Activated naive CD8-positive, alpha-beta T cell treated with anti-CD3 and anti-CD28 coated beads, Interleukin-2, amount 50 U/mL, for 24 hours (primary cell): ENCODE results near the gene ARHGAP9.
"Not testable (repeated sequence)": the region's sequence is repeated elsewhere in the genome, so short reads cannot be mapped to it uniquely, and the experiment has no call there.

ENCODE experiments used
- ATAC-seq: fragments of 150-1000 bp; cut with Tn5 transposase; one replicate; pipeline ENCODE4 v1.10.0; 2021
- DNase-seq: peaks from one replicate; pipeline ENCODE4 v3.0.0; 2021
- H3K27ac Mint-ChIP-seq: one replicate; pipeline ENCODE4 v1.8.0; 2021; ENCODE audit warnings: mild to moderate bottlenecking, mixed read lengths
- H3K27me3 Mint-ChIP-seq: one replicate; pipeline ENCODE4 v1.8.0; 2021; ENCODE audit warnings: mixed read lengths
- H3K36me3 Mint-ChIP-seq: one replicate; pipeline ENCODE4 v1.8.0; 2021; ENCODE audit warnings: low read depth, mixed read lengths
- H3K4me1 Mint-ChIP-seq: one replicate; pipeline ENCODE4 v1.8.0; 2021; ENCODE audit warnings: mixed read lengths
- H3K4me3 Mint-ChIP-seq: one replicate; pipeline ENCODE4 v1.8.0; 2021; ENCODE audit warnings: mild to moderate bottlenecking, moderate library complexity, mixed read lengths
- H3K9me3 Mint-ChIP-seq: one replicate; pipeline ENCODE4 v1.8.0; 2021; ENCODE audit warnings: mixed read lengths

Gene ARHGAP9

DNA sequence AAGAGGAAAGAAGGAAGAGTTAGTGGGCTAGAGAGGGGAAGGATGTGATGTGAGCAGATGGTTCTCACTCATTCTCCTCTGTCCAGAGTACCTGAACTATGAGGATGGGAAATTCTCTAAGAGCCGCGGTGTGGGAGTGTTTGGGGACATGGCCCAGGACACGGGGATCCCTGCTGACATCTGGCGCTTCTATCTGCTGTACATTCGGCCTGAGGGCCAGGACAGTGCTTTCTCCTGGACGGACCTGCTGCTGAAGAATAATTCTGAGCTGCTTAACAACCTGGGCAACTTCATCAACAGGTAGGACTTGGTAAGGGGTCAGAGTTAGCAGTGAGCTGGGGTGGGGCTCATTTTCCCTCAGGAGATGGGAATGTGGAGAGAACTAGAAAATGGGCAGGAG lies 33.0 kb upstream of the ARHGAP9 start:
- Mint-ChIP-seq H3K36me3 (peaks cover 70% of the 10 kb centered on the region), H3K9me3 (no peaks in the 10 kb centered on the region), H3K27ac (peak overlapping the region; percentile 70), H3K4me3 (no peak overlapping the region), H3K4me1 (peaks cover 7% of the 10 kb centered on the region), H3K27me3 (no peaks in the 10 kb centered on the region)
- DNase-seq (no peak), ATAC-seq (no peak)

DNA sequence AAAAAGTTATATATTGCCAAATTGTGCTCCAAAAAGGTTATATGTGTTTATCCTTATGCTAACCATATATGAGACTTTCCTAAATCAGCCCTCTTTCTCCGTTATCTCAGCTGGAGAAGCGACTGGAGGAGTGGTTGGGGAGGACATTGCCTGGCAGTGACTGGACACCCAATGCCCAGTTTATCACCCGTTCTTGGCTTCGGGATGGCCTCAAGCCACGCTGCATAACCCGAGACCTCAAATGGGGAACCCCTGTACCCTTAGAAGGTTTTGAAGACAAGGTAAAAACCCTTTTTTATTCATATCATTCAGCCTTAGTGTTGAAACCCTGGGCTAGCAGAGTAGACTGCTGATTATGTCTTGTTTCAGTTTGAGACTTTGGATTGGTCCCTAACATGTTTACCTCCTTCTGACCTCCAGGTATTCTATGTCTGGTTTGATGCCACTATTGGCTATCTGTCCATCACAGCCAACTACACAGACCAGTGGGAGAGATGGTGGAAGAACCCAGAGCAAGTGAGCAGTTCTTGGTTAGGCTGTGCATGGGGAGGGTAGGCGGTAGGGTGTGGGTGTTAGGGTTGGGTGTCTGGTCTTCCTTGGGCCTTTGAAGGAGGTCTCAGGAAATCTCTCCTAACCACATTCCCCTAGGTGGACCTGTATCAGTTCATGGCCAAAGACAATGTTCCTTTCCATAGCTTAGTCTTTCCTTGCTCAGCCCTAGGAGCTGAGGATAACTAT lies 32.1 kb upstream of the ARHGAP9 start:
- ATAC-seq (no peak), DNase-seq (no peak)
- no peaks in the 10 kb centered on the region for H3K27me3 Mint-ChIP-seq
- peak overlapping the region; percentile 70 for H3K27ac Mint-ChIP-seq
- no peaks in the 10 kb centered on the region for H3K9me3 Mint-ChIP-seq
- H3K4me1 Mint-ChIP-seq, result peaks cover 2% of the 10 kb centered on the region
- H3K4me3 Mint-ChIP-seq, result no peak overlapping the region
- peaks cover 61% of the 10 kb centered on the region for H3K36me3 Mint-ChIP-seq

DNA sequence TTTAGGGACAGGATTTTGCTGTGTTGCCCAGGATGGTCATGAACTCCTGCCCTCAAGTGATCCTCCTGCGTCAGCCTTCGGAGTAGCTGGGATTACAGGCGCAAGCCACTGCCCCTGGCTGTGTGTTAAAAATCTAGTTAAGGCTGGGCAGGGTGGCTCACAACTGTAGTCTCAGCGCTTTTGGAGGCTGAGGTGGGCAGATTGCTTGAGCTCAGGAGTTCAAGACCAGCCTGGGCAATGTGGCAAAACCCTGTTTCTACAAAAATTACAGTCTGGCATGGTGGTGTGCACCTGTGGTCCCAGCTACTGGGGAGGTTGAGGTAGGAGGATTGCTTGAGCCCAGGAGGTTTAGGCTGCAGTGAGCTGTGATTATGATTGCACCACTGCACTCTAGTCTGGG lies 31.5 kb upstream of the ARHGAP9 start:
- no peaks in the 10 kb centered on the region for H3K9me3 Mint-ChIP-seq
- ATAC-seq (no peak), DNase-seq (no peak)
- H3K27me3 Mint-ChIP-seq, result no peaks in the 10 kb centered on the region
- peaks cover 2% of the 10 kb centered on the region for H3K4me1 Mint-ChIP-seq
- H3K4me3 Mint-ChIP-seq, result no peak overlapping the region
- H3K36me3 Mint-ChIP-seq, result peaks cover 61% of the 10 kb centered on the region
- H3K27ac Mint-ChIP-seq, result no peak overlapping the region

DNA sequence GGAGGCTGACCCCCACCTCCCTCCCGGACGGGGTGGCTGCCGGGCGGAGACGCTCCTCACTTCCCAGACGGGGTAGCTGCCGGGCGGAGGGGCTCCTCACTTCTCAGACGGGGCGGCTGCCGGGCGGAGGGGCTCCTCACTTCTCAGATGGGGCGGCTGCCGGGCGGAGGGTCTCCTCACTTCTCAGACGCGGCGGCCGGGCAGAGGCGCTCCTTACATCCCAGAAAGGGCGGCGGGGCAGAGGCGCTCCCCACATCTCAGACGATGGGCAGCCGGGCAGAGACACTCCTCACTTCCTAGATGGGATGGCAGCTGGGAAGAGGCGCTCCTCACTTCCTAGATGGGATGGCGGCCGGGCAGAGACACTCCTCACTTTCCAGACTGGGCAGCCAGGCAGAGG lies 28.1 kb upstream of the ARHGAP9 start:
- H3K27me3 Mint-ChIP-seq, DNase-seq, H3K27ac Mint-ChIP-seq, H3K9me3 Mint-ChIP-seq, ATAC-seq, H3K4me1 Mint-ChIP-seq, H3K4me3 Mint-ChIP-seq: not testable (repeated sequence)
- peaks cover 59% of the 10 kb centered on the region for H3K36me3 Mint-ChIP-seq

DNA sequence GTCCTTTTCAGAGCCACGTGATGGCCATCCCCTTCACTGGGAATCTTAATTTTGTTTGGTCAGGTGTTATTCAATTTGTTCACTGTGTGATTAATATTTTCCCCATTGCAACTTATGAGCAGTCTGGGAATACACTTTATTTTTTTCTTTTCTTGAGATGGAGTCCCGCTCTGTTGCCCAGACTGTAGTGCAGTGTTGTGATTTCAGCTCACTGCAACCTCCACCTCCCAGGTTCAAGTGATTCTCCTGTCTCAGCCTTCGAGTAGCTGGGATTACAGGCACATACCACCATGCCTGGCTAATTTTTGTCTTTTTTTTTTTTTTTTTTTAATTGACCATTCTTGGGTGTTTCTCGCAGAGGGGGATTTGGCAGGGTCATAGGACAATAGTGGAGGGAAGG lies 26.9 kb upstream of the ARHGAP9 start:
- H3K4me3 Mint-ChIP-seq, H3K9me3 Mint-ChIP-seq, H3K4me1 Mint-ChIP-seq, DNase-seq, H3K27ac Mint-ChIP-seq, ATAC-seq, H3K27me3 Mint-ChIP-seq: not testable (repeated sequence)
- peaks cover 54% of the 10 kb centered on the region for H3K36me3 Mint-ChIP-seq

DNA sequence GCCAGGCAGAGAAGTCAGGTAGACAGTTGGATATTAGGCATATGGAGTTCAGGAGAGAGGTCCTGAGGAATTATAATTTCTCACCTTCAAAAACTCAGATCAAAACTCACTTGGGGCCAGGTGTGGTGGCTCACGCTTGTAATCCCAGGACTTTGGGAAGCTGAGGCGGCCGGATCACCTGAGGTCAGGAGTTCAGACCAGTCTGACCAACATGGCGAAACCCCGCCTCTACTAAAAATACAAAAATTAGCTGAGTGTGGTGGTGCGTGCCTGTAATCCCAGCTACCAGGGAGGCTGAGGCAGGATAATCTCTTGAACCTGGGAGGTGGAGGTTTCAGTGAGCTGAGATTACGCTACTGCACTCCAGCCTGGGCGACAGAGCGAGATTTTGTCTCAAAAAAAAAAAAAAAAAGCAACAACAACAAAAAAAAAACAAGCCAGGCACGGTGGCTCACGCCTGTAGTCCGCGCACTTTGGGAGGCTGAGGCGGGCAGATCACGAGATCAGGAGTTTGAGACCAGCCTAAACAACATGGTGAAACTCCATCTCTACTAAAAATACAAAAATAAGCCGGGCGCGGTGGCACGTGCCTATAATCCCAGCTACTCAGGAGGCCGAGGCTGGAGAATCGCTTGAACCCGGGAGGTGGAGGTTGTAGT lies 22.8 kb upstream of the ARHGAP9 start:
- DNase-seq, ATAC-seq, H3K4me3 Mint-ChIP-seq, H3K27ac Mint-ChIP-seq, H3K4me1 Mint-ChIP-seq, H3K9me3 Mint-ChIP-seq, H3K27me3 Mint-ChIP-seq: not testable (repeated sequence)
- H3K36me3 Mint-ChIP-seq, result peaks cover 76% of the 10 kb centered on the region

DNA sequence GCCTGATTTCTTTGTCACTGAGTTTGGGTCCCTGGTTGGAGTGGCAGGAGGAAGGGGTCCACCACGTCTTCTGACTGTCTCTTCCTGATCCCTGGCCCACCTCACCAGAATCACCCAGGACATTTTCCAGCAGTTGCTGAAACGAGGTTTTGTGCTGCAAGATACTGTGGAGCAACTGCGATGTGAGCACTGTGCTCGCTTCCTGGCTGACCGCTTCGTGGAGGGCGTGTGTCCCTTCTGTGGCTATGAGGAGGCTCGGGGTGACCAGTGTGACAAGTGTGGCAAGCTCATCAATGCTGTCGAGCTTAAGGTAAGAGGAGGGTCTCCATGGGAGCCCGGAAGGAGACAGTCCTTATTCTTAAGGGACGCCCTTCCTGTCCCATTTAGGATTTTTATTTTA lies 20.5 kb upstream of the ARHGAP9 start:
- Mint-ChIP-seq H3K36me3 (peaks cover 74% of the 10 kb centered on the region), H3K27ac (no peak overlapping the region), H3K4me3 (no peak overlapping the region), H3K4me1 (peaks cover 4% of the 10 kb centered on the region), H3K9me3 (no peaks in the 10 kb centered on the region), H3K27me3 (no peaks in the 10 kb centered on the region)
- ATAC-seq (no peak), DNase-seq (no peak)

DNA sequence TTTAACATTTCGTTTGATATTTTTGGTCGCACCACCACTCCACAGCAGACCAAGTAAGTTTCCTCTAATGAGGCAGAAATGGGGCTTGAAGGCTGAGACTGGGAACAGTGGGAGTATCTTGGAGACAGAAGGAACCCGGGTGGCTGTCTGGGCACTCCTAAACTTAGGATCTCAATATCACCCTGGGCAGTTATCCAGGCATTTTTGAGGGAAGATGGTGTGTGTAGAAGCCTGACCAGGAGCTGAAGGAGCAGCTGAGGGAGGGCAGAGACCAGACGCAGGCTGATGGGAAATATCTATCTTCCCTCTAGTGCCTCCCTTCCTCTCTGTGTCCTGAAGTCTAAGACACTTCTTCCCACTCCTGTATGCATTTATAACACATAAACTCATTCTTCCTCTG lies 18.9 kb upstream of the ARHGAP9 start:
- H3K27me3 Mint-ChIP-seq, result no peaks in the 10 kb centered on the region
- peaks cover 63% of the 10 kb centered on the region for H3K36me3 Mint-ChIP-seq
- ATAC-seq (no peak), DNase-seq (no peak)
- H3K9me3 Mint-ChIP-seq, result no peaks in the 10 kb centered on the region
- H3K4me3 Mint-ChIP-seq, result no peak overlapping the region
- H3K27ac Mint-ChIP-seq, result peak overlapping the region; percentile 30
- peaks cover 3% of the 10 kb centered on the region for H3K4me1 Mint-ChIP-seq

DNA sequence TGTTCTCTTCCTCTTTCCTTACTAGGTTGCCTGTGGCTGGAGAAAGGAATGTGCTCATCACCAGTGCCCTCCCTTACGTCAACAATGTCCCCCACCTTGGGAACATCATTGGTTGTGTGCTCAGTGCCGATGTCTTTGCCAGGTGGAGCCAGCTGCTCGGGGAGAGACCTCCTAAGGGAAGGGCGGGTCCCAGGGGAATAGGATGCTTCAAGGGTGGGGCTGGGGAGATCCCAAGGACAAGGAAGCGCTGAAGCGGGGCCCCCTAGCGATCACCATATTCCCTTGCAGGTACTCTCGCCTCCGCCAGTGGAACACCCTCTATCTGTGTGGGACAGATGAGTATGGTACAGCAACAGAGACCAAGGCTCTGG lies 18.5 kb upstream of the ARHGAP9 start:
- Mint-ChIP-seq H3K27me3 (no peaks in the 10 kb centered on the region), H3K36me3 (peaks cover 60% of the 10 kb centered on the region), H3K27ac (peak overlapping the region; percentile 30), H3K4me3 (no peak overlapping the region), H3K9me3 (no peaks in the 10 kb centered on the region), H3K4me1 (peaks cover 3% of the 10 kb centered on the region)
- no peak for DNase-seq
- ATAC-seq, result no peak

DNA sequence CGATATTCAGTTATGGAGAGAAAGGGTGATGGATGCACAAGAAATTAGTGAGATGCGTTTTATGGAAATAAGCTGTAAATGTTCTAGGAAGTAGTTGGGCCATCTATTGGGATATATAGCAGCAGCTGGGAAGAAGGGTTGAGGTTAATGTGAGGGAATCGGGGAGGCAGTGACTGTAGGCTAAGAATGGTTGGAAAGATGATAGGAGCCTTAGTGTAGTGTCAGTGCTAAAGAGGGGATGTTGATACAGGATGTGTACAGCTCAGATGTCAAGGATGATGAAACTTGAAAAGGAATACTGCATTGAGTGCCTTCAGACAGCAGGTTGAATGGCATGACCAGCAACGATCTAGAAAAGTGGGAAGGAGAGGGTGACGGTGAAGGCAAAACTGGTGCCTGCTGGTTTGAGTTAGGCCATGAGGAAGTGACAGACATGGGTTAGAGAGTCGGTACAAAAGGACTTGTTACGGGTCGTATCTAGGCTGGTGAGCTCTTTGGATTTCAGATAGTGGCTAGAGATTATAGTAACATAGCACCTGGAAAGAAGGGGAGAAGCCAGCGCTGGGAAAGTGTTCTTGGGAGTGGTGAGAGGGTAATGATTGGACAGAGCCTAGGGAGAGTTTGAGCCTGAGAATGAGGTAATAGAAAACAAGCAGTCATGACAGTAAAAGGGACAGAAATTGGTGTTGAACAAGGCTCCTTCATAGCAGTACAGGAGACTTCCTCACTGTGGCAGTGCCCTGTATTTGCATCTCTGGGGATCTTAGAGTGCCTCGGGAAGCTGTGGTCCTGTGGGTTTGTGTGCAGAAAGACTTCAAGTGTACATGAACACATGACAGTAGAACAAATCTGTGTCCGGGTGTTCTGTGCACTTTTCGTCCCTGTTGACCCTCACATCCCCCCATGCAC lies 17.8 kb upstream of the ARHGAP9 start:
- H3K27ac Mint-ChIP-seq, result no peak overlapping the region
- DNase-seq (no peak), ATAC-seq (no peak)
- no peaks in the 10 kb centered on the region for H3K9me3 Mint-ChIP-seq
- no peak overlapping the region for H3K4me3 Mint-ChIP-seq
- peaks cover 63% of the 10 kb centered on the region for H3K36me3 Mint-ChIP-seq
- H3K4me1 Mint-ChIP-seq, result peaks cover 6% of the 10 kb centered on the region
- H3K27me3 Mint-ChIP-seq, result no peaks in the 10 kb centered on the region

DNA sequence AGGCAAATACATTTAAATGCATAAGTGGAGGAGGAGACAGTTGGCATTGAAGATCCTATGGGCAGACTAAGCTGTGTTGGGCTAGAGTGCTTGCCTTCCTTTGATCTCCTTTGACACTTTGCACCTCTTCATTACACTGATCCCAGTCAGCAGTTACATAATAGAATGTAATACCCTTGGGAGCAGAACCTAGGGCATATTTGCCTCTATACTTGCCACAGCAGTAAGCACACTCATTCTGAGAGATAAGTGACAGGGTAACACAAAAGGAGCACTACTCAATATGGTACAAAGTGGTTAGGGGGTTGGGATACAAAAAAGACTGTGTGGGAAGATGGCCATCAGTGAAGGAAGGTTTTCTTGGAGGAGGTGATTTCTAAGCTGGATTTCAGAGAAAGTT lies 17.2 kb upstream of the ARHGAP9 start:
- DNase-seq (no peak), ATAC-seq (no peak)
- Mint-ChIP-seq H3K4me1 (peaks cover 6% of the 10 kb centered on the region), H3K36me3 (peaks cover 64% of the 10 kb centered on the region), H3K9me3 (no peaks in the 10 kb centered on the region), H3K4me3 (no peak overlapping the region), H3K27ac (no peak overlapping the region), H3K27me3 (no peaks in the 10 kb centered on the region)

DNA sequence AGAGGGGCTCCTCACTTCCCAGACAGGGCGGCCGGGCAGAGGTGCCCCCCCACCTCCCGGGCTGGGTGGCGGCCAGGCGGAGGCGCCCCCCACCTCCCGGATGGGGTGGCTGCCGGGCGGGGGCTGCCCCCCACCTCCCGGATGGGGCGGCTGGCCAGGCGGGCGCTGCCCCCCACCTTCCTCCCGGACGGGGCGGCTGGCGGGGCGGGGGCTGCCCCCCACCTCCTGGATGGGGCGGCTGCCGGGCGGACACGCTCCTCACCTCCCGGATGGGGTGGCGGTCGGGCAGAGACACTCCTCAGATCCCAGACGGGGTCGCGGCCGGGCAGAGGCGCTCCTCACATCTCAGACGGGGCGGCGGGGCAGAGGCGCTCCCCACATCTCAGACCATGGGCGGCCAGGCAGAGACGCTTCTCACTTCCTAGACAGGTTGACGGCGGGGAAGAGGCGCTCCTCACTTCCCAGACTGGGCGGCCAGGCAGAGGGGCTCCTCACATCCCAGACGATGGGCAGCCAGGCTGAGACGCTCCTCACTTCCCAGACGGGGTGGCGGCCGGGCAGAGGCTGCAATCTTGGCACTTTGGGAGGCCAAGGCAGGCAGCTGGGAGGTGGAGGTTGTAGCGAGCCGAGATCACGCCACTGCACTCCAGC lies 15.5 kb upstream of the ARHGAP9 start:
- not testable (repeated sequence) for H3K9me3 Mint-ChIP-seq, H3K27ac Mint-ChIP-seq, H3K4me3 Mint-ChIP-seq, H3K27me3 Mint-ChIP-seq, ATAC-seq, DNase-seq
- Mint-ChIP-seq H3K36me3 (peaks cover 64% of the 10 kb centered on the region), H3K4me1 (peaks cover 12% of the 10 kb centered on the region)

DNA sequence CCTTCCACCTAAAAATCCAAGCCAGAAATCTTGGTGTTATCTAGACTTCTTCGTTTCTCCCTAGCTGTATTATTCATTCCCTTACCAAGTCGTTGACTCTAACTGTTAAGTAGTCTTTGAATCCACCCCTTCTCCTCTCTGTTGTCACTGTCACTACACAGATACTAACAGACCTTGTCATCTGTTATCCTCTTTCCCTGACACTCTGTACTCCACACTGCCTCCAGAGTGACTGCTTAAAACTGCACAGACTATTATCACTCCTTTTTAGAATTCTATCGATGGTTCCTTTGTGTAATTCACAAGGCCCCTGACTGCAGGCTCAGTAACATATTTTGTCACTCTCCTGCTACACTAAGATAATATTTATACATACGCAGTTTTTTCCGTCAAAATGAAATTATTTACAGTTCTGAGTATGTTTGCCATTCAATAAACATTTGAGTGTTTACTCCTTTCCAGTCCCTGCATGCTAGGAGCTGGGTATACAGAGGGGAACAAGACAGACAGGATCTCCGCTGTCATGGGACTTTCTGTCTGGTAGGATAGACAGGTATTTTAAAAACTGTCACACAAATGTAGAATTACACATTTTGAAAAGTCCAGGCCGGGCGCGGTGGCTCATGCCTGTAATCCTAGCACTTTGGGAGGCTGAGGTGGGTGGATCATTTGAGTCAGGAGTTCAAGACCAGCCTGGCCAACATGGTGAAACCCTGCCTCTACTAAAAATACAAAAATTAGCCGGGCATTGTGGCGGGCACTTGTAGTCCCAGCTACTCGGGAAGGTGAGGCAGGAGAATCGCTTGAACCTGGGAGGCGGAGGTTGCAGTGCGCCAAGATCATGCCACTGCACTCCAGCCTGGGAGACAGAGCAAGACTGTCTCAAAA lies 12.0 kb upstream of the ARHGAP9 start:
- DNase-seq (no peak), ATAC-seq (no peak)
- peaks cover 32% of the 10 kb centered on the region for H3K4me1 Mint-ChIP-seq
- H3K27ac Mint-ChIP-seq, result no peak overlapping the region
- no peaks in the 10 kb centered on the region for H3K9me3 Mint-ChIP-seq
- H3K36me3 Mint-ChIP-seq, result peaks cover 58% of the 10 kb centered on the region
- H3K27me3 Mint-ChIP-seq, result no peaks in the 10 kb centered on the region
- H3K4me3 Mint-ChIP-seq, result peak overlapping the region; percentile 1

DNA sequence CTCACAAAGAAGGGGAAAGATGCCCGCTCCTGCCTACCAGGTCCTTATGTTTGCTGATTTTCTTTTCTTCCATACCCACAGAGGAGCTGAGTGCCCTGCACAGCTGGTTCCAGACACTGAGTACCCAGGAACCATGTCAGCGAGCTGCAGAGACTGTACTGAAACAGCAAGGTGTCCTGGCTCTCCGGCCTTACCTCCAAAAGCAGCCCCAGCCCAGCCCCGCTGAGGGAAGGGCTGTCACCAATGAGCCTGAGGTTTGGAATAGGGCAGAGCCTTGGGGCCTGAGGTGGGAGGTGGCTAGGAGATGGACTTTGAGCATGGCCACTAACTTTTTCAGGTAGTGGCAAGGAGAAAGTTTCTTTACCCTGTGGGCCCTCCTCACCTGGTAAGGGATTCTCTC lies 10.5 kb upstream of the ARHGAP9 start:
- DNase-seq (no peak), ATAC-seq (no peak)
- no peaks in the 10 kb centered on the region for H3K9me3 Mint-ChIP-seq
- H3K4me1 Mint-ChIP-seq, result peaks cover 32% of the 10 kb centered on the region
- H3K27me3 Mint-ChIP-seq, result no peaks in the 10 kb centered on the region
- H3K36me3 Mint-ChIP-seq, result peaks cover 55% of the 10 kb centered on the region
- H3K27ac Mint-ChIP-seq, result peak overlapping the region; percentile 93
- H3K4me3 Mint-ChIP-seq, result peak overlapping the region; percentile 97
